Transverse colon (tissue), 4 donors: ENCODE results near the gene MSMB.
"Not testable (repeated sequence)": the region's sequence is repeated elsewhere in the genome, so short reads cannot be mapped to it uniquely, and the experiment has no call there.

Source experiments
- CTCF ChIP-seq, 5 experiments: fragments of 200-600 bp in 3 of 5; fragments of 450-650 bp in 2 of 5; sonication (generic) in 3 of 5; IDR thresholded peaks; 1 replicate in 2 of 5; 2 replicates in 3 of 5; pipeline ENCODE4 v1.5.1; 2016 to 2017; ENCODE audit warnings: antibody characterized with exemption in 5 of 5, inconsistent platforms in 3 of 5, mild to moderate bottlenecking in 2 of 5, moderate library complexity in 1 of 5
- EP300 ChIP-seq: sonication (generic); formaldehyde crosslinking; IDR thresholded peaks from one replicate; pipeline ENCODE4 v1.6.1; 2017; ENCODE audit warnings: antibody characterized with exemption, low read depth
- POLR2A ChIP-seq: fragments of 450-650 bp; IDR thresholded peaks from one replicate; pipeline ENCODE4 v1.6.1; 2016; ENCODE audit warnings: antibody characterized with exemption, mild to moderate bottlenecking, moderate library complexity
- POLR2AphosphoS5 ChIP-seq, 3 donors: sonication (generic); formaldehyde crosslinking; IDR thresholded peaks; one replicate each; pipeline ENCODE4 v1.6.1; 2016; ENCODE audit warnings: antibody characterized with exemption in 3 of 3

- TF ChIP-seq CTCF (IDR thresholded peaks at IDR 0.05); POLR2A; POLR2AphosphoS5 (IDR thresholded peaks at IDR 0.05); EP300: not testable (repeated sequence)
Observed at GRCh38 chr10:45985590-45985989, 60.5 kb downstream of the MSMB start.
